Measurements from ENCODE around the gene EDDM3A. TPM values are rescaled to one million over a fixed set of nuclear protein-coding genes. Genes with fewer than 3 reads are reported as not detected.

The EDDM3A gene
- polyA plus RNA-seq, 3 donors = not detected

- peak in 2 of 3 donors; percentile 54 to 74 for DNase-seq
- Histone ChIP-seq H3K9me3 (replicated peaks in 1 of 2; ENCODE audit: control insufficient read depth in 1 of 2, insufficient read depth in 1 of 2, low read length in 2 of 2) (no peaks in the 10 kb centered on the region), H3K4me1 (ENCODE audit: control insufficient read depth in 1 of 2, insufficient read depth in 2 of 2, low read length in 2 of 2) (peaks cover 75 to 94% of the 10 kb centered on the region in 2 donors), H3K4me3 (replicated peaks in 1 of 3; ENCODE audit: low read depth in 2 of 3, low read length in 3 of 3) (no peak overlapping the region), H3K4me2 (replicated peaks; ENCODE audit: extremely low read depth, low read length, poor library complexity, severe bottlenecking) (no peak overlapping the region), H3K36me3 (replicated peaks in 1 of 2; ENCODE audit: control insufficient read depth in 1 of 2, insufficient read depth in 2 of 2, low read length in 2 of 2) (no peaks in the 10 kb centered on the region), H2AFZ (ENCODE audit: insufficient read depth, low read depth, low read length, poor library complexity, severe bottlenecking) (no peak overlapping the region), H3K9ac (ENCODE audit: insufficient read depth, low read length, poor library complexity, severe bottlenecking) (no peak overlapping the region), H3K27ac (ENCODE audit: low read depth in 1 of 2, low read length in 2 of 2) (peak overlapping the region in 1 of 2 donors; percentile 41), H3K79me2 (ENCODE audit: insufficient read depth, low read length) (peaks cover 15% of the 10 kb centered on the region), H3K27me3 (ENCODE audit: control insufficient read depth in 2 of 2, insufficient read depth in 2 of 2, low read length in 2 of 2) (no peaks in the 10 kb centered on the region), H4K20me1 (ENCODE audit: insufficient read depth, low read length) (no peaks in the 10 kb centered on the region)
- Mint-ChIP-seq H3K36me3 (peaks cover 0 to 2% of the 10 kb centered on the region in 2 donors), H3K27me3 (ENCODE audit: low read depth in 3 of 3) (peaks cover 0 to 3% (median 1%) of the 10 kb centered on the region in 3 donors), H3K9me3 (peaks cover 0 to 2% (median 0%) of the 10 kb centered on the region in 7 donors), H3K4me3 (no peak overlapping the region), H3K27ac (peak overlapping the region; percentile 86 to 96 (median 90)), H3K4me1 (peaks cover 74% of the 10 kb centered on the region)
- intact Hi-C loops (cut with micrococcal nuclease) = loop anchor here in 1 of 2 donors (5.0 kb wide), 1 partner anchor 75 kb away; no protein-coding TSS in a partner anchor
- no CpG with 5 or more reads among the region's 4 CpGs for WGBS (ENCODE audit: insufficient coverage)
- TF ChIP-seq, protein P1, sequence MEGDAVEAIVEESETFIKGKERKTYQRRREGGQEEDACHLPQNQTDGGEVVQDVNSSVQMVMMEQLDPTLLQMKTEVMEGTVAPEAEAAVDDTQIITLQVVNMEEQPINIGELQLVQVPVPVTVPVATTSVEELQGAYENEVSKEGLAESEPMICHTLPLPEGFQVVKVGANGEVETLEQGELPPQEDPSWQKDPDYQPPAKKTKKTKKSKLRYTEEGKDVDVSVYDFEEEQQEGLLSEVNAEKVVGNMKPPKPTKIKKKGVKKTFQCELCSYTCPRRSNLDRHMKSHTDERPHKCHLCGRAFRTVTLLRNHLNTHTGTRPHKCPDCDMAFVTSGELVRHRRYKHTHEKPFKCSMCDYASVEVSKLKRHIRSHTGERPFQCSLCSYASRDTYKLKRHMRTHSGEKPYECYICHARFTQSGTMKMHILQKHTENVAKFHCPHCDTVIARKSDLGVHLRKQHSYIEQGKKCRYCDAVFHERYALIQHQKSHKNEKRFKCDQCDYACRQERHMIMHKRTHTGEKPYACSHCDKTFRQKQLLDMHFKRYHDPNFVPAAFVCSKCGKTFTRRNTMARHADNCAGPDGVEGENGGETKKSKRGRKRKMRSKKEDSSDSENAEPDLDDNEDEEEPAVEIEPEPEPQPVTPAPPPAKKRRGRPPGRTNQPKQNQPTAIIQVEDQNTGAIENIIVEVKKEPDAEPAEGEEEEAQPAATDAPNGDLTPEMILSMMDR (IDR thresholded peaks at IDR 0.05) = no peak
Measured at GRCh38 chr14:20792556-20792955, 46.9 kb downstream of the EDDM3A start.

DNA sequence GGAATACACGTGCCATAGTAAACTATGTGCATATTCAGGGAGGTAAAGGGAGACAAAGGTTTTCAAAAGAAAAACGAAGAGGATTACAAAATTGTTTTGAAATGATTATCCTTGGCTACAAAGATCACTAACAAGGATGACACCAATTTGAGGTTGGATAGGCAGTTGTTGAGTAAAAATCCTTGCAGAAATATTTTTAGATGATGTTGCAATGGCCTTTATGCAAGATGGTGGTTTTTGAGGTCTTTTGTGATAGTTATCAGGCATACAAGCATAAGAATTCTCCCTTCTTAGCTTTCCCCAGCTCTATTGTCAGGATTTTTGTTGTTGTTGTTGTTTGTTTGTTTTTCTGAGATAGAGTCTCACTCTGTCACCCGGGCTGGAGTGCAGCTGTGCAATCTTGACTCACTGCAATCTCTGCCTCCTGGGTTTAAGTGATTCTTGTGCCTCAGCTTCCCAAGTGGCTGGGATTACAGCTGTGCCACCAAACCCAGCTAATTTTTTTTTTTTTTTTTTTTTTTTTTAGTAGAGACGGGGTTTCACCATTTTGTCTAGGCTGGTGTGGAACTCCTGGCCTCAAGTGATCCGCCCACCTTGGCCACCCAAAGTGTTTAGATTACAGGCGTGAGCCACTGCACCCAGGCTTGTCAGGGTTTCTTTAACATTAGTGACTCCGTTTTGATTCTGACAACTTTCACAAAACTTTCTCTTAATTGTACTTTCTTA, 49.1 kb downstream of the EDDM3A start:
- no peak overlapping the region for H2AFZ ChIP-seq (ENCODE audit: insufficient read depth, low read depth, low read length, poor library complexity, severe bottlenecking)
- H3K27me3 ChIP-seq (ENCODE audit: control insufficient read depth in 2 of 2, insufficient read depth in 2 of 2, low read length in 2 of 2) = no peaks in the 10 kb centered on the region
- peak; percentile 59 to 87 (median 75) for DNase-seq
- H3K4me3 Mint-ChIP-seq = peak overlapping the region in 1 of 2 donors; percentile 62
- H3K36me3 ChIP-seq (replicated peaks in 1 of 2; ENCODE audit: control insufficient read depth in 1 of 2, insufficient read depth in 2 of 2, low read length in 2 of 2) = no peaks in the 10 kb centered on the region
- no peaks in the 10 kb centered on the region for H4K20me1 ChIP-seq (ENCODE audit: insufficient read depth, low read length)
- intact Hi-C loops (cut with micrococcal nuclease) = loop anchor here in 1 of 2 donors (5.0 kb wide), 1 partner anchor 78 kb away; no protein-coding TSS in a partner anchor
- H3K4me1 Mint-ChIP-seq = peaks cover 78% of the 10 kb centered on the region
- H3K36me3 Mint-ChIP-seq = no peaks in the 10 kb centered on the region
- peak overlapping the region; percentile 44 to 82 for H3K27ac ChIP-seq (ENCODE audit: low read depth in 1 of 2, low read length in 2 of 2)
- peaks cover 81 to 95% of the 10 kb centered on the region in 2 donors for H3K4me1 ChIP-seq (ENCODE audit: control insufficient read depth in 1 of 2, insufficient read depth in 2 of 2, low read length in 2 of 2)
- peaks cover 7% of the 10 kb centered on the region for H3K79me2 ChIP-seq (ENCODE audit: insufficient read depth, low read length)
- H3K27me3 Mint-ChIP-seq (ENCODE audit: low read depth in 3 of 3) = peaks cover 0 to 3% (median 1%) of the 10 kb centered on the region in 3 donors
- H3K4me3 ChIP-seq (replicated peaks in 1 of 3; ENCODE audit: low read depth in 2 of 3, low read length in 3 of 3) = peak overlapping the region in 1 of 3 experiments; percentile 55
- peak overlapping the region; percentile 62 for H3K4me2 ChIP-seq (replicated peaks; ENCODE audit: extremely low read depth, low read length, poor library complexity, severe bottlenecking)
- H3K9ac ChIP-seq (ENCODE audit: insufficient read depth, low read length, poor library complexity, severe bottlenecking) = no peak overlapping the region
- peak overlapping the region; percentile 87 to 97 (median 95) for H3K27ac Mint-ChIP-seq
- 0% methylated on average over 3 of the region's 7 CpGs for WGBS (ENCODE audit: insufficient coverage)
- TF ChIP-seq, protein P1 (IDR thresholded peaks at IDR 0.05) = no peak
- H3K9me3 Mint-ChIP-seq = peaks cover 0 to 2% (median 0%) of the 10 kb centered on the region in 7 donors
- no peaks in the 10 kb centered on the region for H3K9me3 ChIP-seq (replicated peaks in 1 of 2; ENCODE audit: control insufficient read depth in 1 of 2, insufficient read depth in 1 of 2, low read length in 2 of 2)

Measured in CD14-positive monocyte (primary cell).